PC-3 (cell line): ENCODE measurements around the gene STX8. TPM values are rescaled to one million over a fixed set of nuclear protein-coding genes. Genes with fewer than 3 reads are reported as not detected.

Source experiments
- ATAC-seq: fragments of 200-7000 bp; cut with Tn5 transposase; 2 replicates; pipeline ENCODE4 v1.9.1; 2020; ENCODE audit warnings: mild to moderate bottlenecking, moderate library complexity
- BruUV-seq: library from RNA; stranded (reverse); fragments of 400-500 nt; replicated peaks from 2 replicates; lab custom pipeline; 2021; lab: Mats Ljungman, UMichigan
- CTCF ChIA-PET: fragments of 300-600 bp; sonication (Branson Sonifier 250); formaldehyde crosslinking; loops from one replicate; lab custom pipeline; 2022; ENCODE audit warnings: antibody characterized with exemption; lab: Charles Lee
- POLR2A ChIA-PET: fragments of 300-600 bp; sonication (Branson Sonifier 250); formaldehyde crosslinking; loops from one replicate; lab custom pipeline; 2022; ENCODE audit warnings: antibody characterized with exemption; ENCODE audit not compliant: unreplicated experiment; lab: Charles Lee
- DNase-seq: peaks from one replicate; pipeline ENCODE4 v3.0.0-alpha.2; 2015
- H2AFZ ChIP-seq: fragments of 300-600 bp; sonication (generic); 2 replicates; pipeline ENCODE4 v1.6.0; 2016; ENCODE audit warnings: antibody characterized with exemption, low read length
- H3F3A ChIP-seq: fragments of 300-600 bp; sonication (generic); one replicate; pipeline ENCODE4 v1.6.0; 2017; ENCODE audit warnings: antibody characterized with exemption, low read length, control low read depth, mild to moderate bottlenecking; ENCODE audit not compliant: unreplicated experiment
- H3K27ac ChIP-seq: fragments of 300-600 bp; sonication (generic); 2 replicates; pipeline ENCODE4 v1.5.1; 2016; ENCODE audit warnings: mild to moderate bottlenecking, low read length
- H3K27me3 ChIP-seq: fragments of 300-600 bp; sonication (generic); 2 replicates; pipeline ENCODE4 v1.6.1; 2016; ENCODE audit warnings: low read length, mixed read lengths
- H3K36me3 ChIP-seq: fragments of 300-600 bp; sonication (generic); 2 replicates; pipeline ENCODE4 v1.6.1; 2016; ENCODE audit warnings: low read depth, mixed run types, low read length, mixed read lengths
- H3K4me1 ChIP-seq: fragments of 300-600 bp; sonication (generic); 2 replicates; pipeline ENCODE4 v1.5.1; 2016; ENCODE audit warnings: low read length; ENCODE audit not compliant: insufficient read depth
- H3K4me2 ChIP-seq: fragments of 300-600 bp; sonication (generic); 2 replicates; pipeline ENCODE4 v1.6.0; 2016; ENCODE audit warnings: low read length
- H3K4me3 ChIP-seq: fragments of 300-600 bp; sonication (generic); 2 replicates; pipeline ENCODE4 v1.5.1; 2016; ENCODE audit warnings: mild to moderate bottlenecking, low read length, mixed read lengths
- H3K79me2 ChIP-seq: fragments of 300-600 bp; sonication (generic); 2 replicates; pipeline ENCODE4 v1.6.1; 2017; ENCODE audit warnings: low read length, mixed read lengths
- H3K9ac ChIP-seq: fragments of 300-600 bp; sonication (generic); 2 replicates; pipeline ENCODE4 v1.6.0; 2016; ENCODE audit warnings: mild to moderate bottlenecking, low read length
- H3K9me2 ChIP-seq: fragments of 300-600 bp; sonication (generic); replicated peaks from 2 replicates; pipeline ENCODE4 v1.6.1; 2016; ENCODE audit warnings: mixed run types, low read length, mixed read lengths
- H3K9me3 ChIP-seq: fragments of 300-600 bp; sonication (generic); 2 replicates; pipeline ENCODE4 v1.6.1; 2016; ENCODE audit warnings: low read length, mixed read lengths
- H4K20me1 ChIP-seq: fragments of 300-600 bp; sonication (generic); 2 replicates; pipeline ENCODE4 v1.6.1; 2016; ENCODE audit warnings: low read length, mixed read lengths
- EZH2 ChIP-seq: fragments of 300-600 bp; sonication (generic); IDR thresholded peaks from one replicate; pipeline ENCODE4 v1.6.1; 2017; ENCODE audit warnings: antibody characterized with exemption, mild to moderate bottlenecking, low read length; ENCODE audit not compliant: unreplicated experiment
- EZH2phosphoT487 ChIP-seq: fragments of 300-600 bp; sonication (generic); IDR thresholded peaks from 2 replicates; pipeline ENCODE4 v1.6.1; 2018; ENCODE audit warnings: mild to moderate bottlenecking, antibody characterized with exemption, low read length, borderline replicate concordance
- intact Hi-C: fragments of 100-400 bp; cut with micrococcal nuclease; formaldehyde crosslinking; loops from 2 replicates; pipeline ENCODE4 v1.9.0; 2023
- total RNA-seq: library from RNA; depleted of rRNA; stranded (reverse); fragments of >200 nt; gene quantifications from 2 replicates; pipeline ENCODE4 v1.2.3, GENCODE V29; 2014
- TF ChIP-seq, protein P1 (sequence below): fragments of 300-600 bp; sonication (generic); conservative IDR thresholded peaks from 2 replicates; pipeline ENCODE4 v1.5.1; 2017; ENCODE audit warnings: antibody characterized with exemption, low read depth, mild to moderate bottlenecking, low read length

The STX8 gene
- total RNA-seq, 1 experiment from 2014 or later: 57.4 TPM

DNA sequence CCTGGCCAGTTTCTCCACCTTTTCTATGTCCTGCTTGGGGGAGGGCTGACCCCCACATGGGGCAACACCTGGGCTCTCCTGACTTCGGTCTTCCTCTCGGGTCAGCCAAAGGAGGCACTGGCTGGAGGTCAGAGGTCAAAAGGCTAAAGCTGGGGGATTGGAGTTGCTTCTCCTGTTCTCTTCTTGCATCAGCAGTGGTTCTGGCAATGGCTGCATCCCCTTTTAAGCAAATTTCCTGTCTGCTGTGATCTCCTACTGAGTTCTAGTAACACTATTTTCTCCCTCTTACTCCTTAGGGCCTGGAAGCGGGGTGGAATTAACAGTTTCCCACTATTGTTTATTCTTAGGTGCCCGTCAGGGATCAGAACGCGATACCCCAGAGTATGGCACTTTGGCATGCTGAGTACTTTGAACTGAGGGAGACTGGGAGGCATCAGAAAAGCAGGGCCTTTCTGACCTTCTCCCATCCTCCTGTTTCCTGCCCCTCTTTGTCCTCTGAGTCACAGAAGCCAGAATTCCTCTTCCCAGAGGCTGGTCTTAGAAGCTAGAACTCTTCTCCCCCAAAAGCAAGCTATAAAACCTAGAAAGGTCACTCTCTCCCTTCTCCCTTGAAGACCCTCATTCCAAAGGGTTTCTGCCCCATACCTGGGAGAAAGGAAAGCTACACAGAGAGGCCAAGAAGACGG lies 268.2 kb downstream of the STX8 start:
- H3K4me1 ChIP-seq: 0 out of 2 replicates have a peak, but pooled peaks cover 6% of the 10 kb centered on the region
- no peaks in the 10 kb centered on the region for H4K20me1 ChIP-seq
- no peaks in the 10 kb centered on the region for H3K9me3 ChIP-seq
- no peak overlapping the region for H3K9ac ChIP-seq
- H3K27me3 ChIP-seq: no peaks in the 10 kb centered on the region
- H2AFZ ChIP-seq: no peak overlapping the region
- no peaks in the 10 kb centered on the region for H3K36me3 ChIP-seq
- DNase-seq (no peak), ATAC-seq (no peak)
- H3K9me2 ChIP-seq: no peaks in the 10 kb centered on the region
- intact Hi-C loops: no loop called here
- no peak overlapping the region for H3K4me2 ChIP-seq
- H3K4me3 ChIP-seq: no peak overlapping the region
- no peaks in the 10 kb centered on the region for H3K79me2 ChIP-seq
- no TSS peak for BruUV-seq
- ChIA-PET POLR2A (no interaction called here), CTCF (no interaction called here)
- no peaks in the 10 kb centered on the region for H3F3A ChIP-seq
- H3K27ac ChIP-seq: no peak overlapping the region
- TF ChIP-seq, protein P1, sequence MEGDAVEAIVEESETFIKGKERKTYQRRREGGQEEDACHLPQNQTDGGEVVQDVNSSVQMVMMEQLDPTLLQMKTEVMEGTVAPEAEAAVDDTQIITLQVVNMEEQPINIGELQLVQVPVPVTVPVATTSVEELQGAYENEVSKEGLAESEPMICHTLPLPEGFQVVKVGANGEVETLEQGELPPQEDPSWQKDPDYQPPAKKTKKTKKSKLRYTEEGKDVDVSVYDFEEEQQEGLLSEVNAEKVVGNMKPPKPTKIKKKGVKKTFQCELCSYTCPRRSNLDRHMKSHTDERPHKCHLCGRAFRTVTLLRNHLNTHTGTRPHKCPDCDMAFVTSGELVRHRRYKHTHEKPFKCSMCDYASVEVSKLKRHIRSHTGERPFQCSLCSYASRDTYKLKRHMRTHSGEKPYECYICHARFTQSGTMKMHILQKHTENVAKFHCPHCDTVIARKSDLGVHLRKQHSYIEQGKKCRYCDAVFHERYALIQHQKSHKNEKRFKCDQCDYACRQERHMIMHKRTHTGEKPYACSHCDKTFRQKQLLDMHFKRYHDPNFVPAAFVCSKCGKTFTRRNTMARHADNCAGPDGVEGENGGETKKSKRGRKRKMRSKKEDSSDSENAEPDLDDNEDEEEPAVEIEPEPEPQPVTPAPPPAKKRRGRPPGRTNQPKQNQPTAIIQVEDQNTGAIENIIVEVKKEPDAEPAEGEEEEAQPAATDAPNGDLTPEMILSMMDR: no peak
- TF ChIP-seq EZH2phosphoT487 (no peak), EZH2 (no peak)

DNA sequence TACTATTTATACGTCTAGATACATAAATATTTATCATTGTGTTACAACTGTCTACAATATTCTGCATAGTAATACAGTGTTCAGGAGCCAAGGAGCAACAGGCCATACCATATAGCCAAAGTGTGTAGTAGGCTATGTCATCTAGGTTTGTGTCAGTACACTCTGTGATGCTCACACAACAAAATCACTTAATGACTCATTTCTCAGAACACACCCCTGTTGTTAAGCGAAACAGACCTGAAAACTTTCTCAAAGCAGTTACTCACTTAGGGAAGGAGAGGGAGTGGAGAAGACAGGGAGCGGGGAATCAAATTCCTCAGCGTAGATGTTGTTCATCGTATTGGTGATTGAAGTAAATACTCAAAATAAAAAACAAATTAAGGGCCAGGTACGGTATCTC lies 269.5 kb downstream of the STX8 start:
- DNase-seq (peak; percentile 7), ATAC-seq (peak; percentile 37)
- no peak overlapping the region for H3K4me2 ChIP-seq
- H3K4me1 ChIP-seq: 0 out of 2 replicates have a peak, but pooled peaks cover 6% of the 10 kb centered on the region
- no peaks in the 10 kb centered on the region for H3K36me3 ChIP-seq
- H4K20me1 ChIP-seq: no peaks in the 10 kb centered on the region
- H3F3A ChIP-seq: no peaks in the 10 kb centered on the region
- intact Hi-C loops: no loop called here
- BruUV-seq: no TSS peak
- POLR2A ChIA-PET: no interaction called here
- no peaks in the 10 kb centered on the region for H3K9me3 ChIP-seq
- no peaks in the 10 kb centered on the region for H3K9me2 ChIP-seq
- no peaks in the 10 kb centered on the region for H3K79me2 ChIP-seq
- no peak overlapping the region for H3K27ac ChIP-seq
- no peak overlapping the region for H2AFZ ChIP-seq
- CTCF ChIA-PET: no interaction called here
- TF ChIP-seq EZH2: no peak
- TF ChIP-seq, protein P1: no peak
- no peak for TF ChIP-seq EZH2phosphoT487
- no peaks in the 10 kb centered on the region for H3K27me3 ChIP-seq
- no peak overlapping the region for H3K9ac ChIP-seq
- no peak overlapping the region for H3K4me3 ChIP-seq

DNA sequence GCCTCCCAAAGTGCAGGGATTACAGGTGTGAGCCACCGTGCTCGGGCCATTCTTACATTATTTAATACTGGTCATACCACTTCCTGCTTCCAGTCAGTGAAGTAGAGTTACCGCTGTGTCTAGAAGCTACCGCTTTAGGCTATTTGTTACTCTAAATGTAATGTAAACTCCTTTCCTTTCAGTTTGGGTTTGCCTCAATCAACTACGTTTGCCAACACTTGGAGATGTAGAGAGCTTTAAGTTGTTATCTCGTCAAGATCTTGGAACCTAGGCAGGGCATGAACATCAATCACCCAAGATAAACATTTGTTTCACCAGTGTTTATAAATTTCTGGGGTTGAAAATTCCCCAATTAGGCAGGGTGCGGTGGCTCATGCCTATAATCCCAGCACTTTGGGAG lies 275.9 kb downstream of the STX8 start:
- Histone ChIP-seq H3K79me2 (no peaks in the 10 kb centered on the region), H3K27me3 (no peaks in the 10 kb centered on the region), H3K27ac (no peak overlapping the region), H2AFZ (no peak overlapping the region), H4K20me1 (no peaks in the 10 kb centered on the region), H3K9ac (no peak overlapping the region), H3K4me3 (no peak overlapping the region), H3F3A (no peaks in the 10 kb centered on the region), H3K4me1 (no peaks in the 10 kb centered on the region), H3K9me3 (no peaks in the 10 kb centered on the region), H3K36me3 (no peaks in the 10 kb centered on the region), H3K4me2 (no peak overlapping the region), H3K9me2 (no peaks in the 10 kb centered on the region)
- CTCF ChIA-PET: interaction anchor here (0.5 kb wide), 1 partner anchor 348 kb away, joined by 3 read pairs; no protein-coding TSS in a partner anchor
- DNase-seq (no peak), ATAC-seq (no peak)
- POLR2A ChIA-PET: no interaction called here
- BruUV-seq: no TSS peak
- intact Hi-C loops: no loop called here
- TF ChIP-seq, protein P1: no peak
- TF ChIP-seq EZH2 (no peak), EZH2phosphoT487 (no peak)
